Fibroblast of villous mesenchyme (primary cell): ENCODE data around the gene EEF2. TPM values are rescaled to one million over a fixed set of nuclear protein-coding genes. Genes with fewer than 3 reads are reported as not detected.
"Not testable (repeated sequence)": the region's sequence is repeated elsewhere in the genome, so short reads cannot be mapped to it uniquely, and the experiment has no call there.

Source experiments
- DNase-seq: peaks from one replicate; pipeline ENCODE4 v3.0.0-alpha.2; 2010; ENCODE audit warnings: low read depth
- H3K4me3 ChIP-seq: 2 replicates; pipeline ENCODE4 v1.5.1; 2011; ENCODE audit warnings: low read depth, mild to moderate bottlenecking, low read length
- CTCF ChIP-seq: IDR thresholded peaks from 2 replicates; pipeline ENCODE4 v1.5.1; 2012; ENCODE audit warnings: low read depth, mild to moderate bottlenecking, low read length; ENCODE audit not compliant: insufficient read depth
- total RNA-seq: library from RNA; depleted of rRNA; stranded (reverse); fragments of >200 nt; gene quantifications from 2 replicates; pipeline ENCODE4 v1.2.3, GENCODE V29; 2012

Gene EEF2
- total RNA-seq, 1 donor = 1,932 TPM

- no peak for DNase-seq
- no peak overlapping the region for H3K4me3 ChIP-seq
- no peak for TF ChIP-seq CTCF
Measured at GRCh38 chr19:3955688-3956087, 29.6 kb downstream of the EEF2 start.

DNA sequence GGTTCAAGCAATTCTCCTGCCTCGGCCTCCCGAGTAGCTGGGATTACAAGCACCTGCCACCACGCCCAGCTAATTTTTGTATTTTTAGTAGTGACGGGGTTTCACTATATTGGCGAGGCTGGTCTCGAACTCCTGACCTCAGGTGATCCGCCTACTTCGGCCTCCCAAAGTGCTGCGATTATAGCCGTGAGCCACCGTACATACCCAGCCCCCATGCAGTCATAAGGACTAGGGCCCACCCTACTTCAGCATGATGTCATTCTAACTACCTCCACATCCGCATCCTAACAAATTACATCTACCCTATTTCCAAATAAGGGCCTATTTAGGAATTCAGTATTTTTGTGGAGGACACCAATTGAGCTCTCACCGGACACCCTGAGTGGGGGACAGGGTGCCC lies 30.0 kb downstream of the EEF2 start:
- not testable (repeated sequence) for DNase-seq, H3K4me3 ChIP-seq

DNA sequence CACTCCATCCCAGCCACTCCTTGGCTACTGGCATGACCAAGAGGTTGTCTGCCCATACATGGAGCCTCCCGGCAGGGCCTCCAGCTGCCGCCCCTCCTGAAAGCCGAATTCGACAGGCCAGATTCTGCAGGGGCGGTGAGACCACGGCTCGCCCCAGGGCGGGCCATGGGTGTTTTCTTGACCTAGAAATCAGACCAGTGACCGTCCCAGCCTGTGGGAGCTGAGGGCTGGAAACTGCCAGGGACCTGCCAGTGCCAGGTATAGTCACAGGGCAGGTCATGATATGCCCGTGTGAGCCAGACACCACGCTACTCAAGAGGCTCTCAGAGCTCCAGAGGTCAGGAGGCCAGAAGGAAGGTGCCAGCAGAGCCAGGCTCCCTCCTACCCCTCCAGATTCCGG lies 31.2 kb downstream of the EEF2 start:
- DNase-seq = no peak
- TF ChIP-seq CTCF = no peak
- no peak overlapping the region for H3K4me3 ChIP-seq

GRCh38 chr19:3952755-3953276 lies 32.4 kb downstream of the EEF2 start:
- not testable (repeated sequence) for DNase-seq, H3K4me3 ChIP-seq

- no peak overlapping the region for H3K4me3 ChIP-seq
- no peak for TF ChIP-seq CTCF
- DNase-seq = no peak
Measured at GRCh38 chr19:3950871-3951861, 34.1 kb downstream of the EEF2 start.

DNA sequence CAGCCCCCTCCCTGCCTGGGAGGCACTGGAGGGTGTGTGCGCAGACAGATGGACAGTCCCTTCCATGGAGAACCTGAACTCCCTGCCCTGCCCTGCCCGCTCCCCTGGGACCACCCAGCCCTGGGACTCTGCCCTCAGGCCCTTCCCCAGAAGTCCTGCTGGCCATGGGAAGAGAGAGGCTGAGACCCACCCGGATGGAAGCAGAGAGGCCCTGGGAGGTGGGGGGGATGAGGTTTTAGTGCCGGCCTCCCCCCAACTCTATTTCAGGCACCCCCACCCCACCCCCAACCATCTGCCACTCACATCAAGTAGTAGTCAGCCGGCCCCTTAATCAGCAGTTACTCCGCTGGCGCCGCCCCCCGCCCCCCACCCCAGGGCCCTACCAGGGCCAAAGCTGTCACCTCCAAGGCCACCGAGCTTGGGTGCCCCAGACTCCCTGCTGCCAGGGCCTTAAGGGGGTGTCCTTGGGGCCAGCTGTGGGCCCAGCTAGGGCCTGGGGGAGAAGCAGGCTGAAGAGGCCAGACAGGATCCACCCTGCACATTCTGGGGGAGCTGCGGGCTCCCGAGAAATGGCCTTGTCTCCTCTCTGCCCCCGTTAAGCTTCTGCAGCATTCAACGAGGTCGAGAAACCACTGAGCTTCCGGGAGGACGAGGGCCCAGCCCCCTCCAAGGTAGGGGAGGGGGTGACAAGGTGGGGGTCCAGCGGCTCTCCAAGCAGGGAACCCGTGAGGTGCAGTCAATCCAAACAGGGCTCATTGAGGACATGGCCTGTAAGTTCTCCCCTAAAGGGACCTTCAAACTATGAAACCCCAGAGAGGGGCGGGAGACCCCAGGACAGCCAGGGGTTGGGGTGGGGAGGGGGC lies 35.0 kb downstream of the EEF2 start:
- DNase-seq = no peak
- no peak for TF ChIP-seq CTCF

DNA sequence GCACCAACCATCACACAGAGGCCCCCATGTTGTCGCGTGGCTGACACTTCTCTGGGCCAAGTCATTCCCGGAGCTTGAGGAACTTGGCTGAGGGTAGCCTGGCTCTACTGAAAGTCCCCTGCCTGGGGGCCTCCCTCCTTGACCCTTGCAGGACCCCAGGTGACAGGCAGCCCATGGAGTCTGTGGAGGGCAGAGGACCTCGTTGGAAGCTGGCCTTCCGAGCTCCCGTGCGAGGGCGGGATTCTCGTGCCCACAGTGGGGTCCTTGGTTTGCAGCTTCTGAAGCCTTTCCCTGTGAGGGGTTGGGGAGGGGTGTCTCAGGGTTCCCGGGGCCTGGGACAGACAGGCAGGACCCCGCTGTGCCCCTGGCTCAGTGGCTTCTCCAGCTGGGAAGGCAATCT lies 36.0 kb downstream of the EEF2 start:
- H3K4me3 ChIP-seq = no peak overlapping the region
- DNase-seq = no peak
- no peak for TF ChIP-seq CTCF

More for the DNA sequence above, 35.0 kb downstream of the EEF2 start:
- H3K4me3 ChIP-seq = no peak overlapping the region

DNA sequence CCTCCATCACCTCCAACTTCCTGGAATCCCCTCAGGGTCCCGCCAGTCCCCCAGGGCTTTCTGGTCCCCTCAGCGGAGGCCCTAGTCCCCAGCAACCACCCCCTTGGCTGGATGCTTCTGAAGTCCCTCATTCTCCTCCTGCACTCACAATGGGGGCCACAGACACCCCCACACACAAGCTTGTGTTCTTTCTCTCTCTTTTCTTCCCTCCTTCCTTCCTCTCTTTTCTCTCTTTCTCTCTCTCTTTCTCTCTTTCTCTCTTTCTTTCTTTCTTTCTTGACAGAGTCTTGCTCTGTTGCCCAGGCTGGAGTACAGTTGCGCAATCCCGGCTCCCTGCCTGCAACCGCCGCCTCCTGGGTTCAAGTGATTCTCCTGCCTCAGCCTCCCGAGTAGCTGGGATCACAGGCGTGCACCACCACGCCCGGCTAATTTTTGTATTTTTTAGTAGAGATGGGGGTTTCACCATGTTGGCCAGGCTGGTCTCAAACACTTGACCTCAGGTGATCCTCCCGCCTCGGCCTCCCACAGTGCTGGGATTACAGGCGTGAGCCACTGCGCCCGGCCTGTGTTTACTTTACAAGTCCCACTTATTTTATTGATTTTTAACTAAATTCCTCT lies 37.8 kb downstream of the EEF2 start:
- H3K4me3 ChIP-seq, DNase-seq: not testable (repeated sequence)
